Stimulated activated CD8-positive, alpha-beta memory T cell treated with anti-CD3 and anti-CD28 coated beads, Interleukin-15, amount 100 ng/mL, for 4 hours (primary cell): ENCODE data around the gene KIAA1614.
"Not testable (repeated sequence)": the region's sequence is repeated elsewhere in the genome, so short reads cannot be mapped to it uniquely, and the experiment has no call there.

Experiments
- DNase-seq, 2 donors: peaks; one replicate each; pipeline ENCODE4 v3.0.0-alpha.2; 2020; ENCODE audit warnings: low read depth in 2 of 2

Gene KIAA1614

DNA sequence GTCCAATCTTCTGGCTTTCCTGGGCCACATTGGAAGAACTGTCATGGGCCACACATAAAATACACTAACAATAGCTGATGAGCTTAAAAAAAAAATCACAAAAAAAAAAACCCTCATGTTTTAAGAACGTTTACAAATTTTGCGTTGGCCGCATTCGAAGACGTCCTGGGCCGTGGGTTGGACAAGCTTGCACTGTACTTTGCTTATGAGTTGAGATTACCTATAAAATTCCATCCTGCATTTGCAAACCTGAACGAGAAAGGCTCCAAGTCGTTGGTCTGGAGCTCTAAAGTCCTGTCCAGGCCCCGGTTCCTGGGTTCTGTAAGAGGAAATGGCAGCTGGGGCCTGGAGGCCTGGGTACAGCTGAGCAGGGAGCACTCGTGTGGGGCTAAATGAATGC is 51.4 kb downstream of the KIAA1614 start:
- DNase-seq = no peak

DNA sequence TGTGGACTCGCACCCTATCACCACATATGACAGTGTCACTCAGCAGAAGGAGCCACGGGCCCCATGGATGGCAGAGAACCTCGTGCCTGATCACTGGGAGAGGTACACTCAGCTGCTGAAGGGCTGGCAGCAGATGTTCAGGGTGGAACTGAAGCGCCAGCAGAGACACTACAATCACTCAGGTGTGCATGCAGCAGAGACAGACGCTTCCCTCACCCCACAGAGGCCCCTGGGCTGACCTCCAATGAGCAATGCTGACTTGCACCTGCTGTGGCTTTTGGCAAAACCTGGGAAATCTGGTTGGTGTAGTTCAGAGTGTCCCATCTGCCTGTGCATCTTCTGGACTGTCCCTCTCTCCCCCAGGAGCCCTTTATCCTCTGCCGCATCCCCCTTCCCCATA is 51.9 kb downstream of the KIAA1614 start:
- DNase-seq = no peak

DNA sequence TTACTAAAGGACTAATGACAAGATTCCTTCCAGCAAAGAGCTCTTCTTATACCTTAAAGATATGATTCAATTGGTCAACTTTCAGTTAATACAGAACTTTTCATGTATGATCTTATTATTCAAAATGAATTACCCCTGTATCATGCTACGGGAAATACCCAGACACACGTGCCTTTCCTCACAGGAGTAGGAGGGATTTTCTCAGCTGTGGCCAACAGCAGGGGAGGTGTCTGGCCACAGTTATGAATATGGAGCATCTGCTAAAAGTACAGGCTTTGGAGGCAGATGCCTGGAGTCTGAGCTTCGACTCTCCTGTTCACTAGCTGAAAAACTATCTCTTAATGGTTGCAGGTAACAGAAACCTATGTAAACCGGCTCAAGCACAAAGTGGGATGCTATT is 53.6 kb downstream of the KIAA1614 start:
- no peak for DNase-seq

DNA sequence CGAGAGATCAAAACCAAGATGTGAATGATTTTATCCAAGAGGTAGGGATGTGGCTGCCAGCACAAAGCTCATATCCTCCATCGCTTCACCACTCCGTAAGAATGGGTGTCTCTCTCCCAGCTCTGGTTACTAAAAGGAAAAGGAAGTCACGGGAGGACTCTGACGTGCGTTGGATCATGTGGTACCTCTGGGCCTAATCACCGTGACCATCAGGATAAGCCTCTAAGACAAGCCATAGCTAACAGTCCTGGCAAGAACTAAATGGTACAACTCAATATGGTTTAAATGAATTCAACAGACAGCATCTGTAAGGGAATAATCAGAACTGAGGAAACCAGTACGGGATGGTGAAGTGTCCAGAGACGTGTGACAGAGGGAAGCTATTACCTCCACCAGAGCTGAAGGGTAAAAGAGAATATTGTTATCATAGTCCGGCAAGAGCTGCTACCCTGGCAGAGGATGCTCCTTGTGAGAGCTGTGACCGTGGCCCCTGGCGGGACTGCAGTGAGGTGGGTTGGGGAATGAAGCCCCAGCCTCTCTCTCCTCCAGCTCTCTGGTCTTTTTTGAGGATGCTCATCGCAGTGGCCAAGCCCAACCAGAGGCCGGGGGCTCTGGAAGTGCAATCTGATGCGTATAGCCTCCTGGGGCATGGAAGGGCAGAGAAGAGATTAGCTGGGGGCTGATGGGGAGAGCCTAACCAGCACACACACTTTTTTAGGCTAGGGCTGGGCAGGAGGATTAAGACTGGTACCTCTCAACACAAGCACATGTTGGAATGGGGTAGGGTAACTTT is 54.2 kb downstream of the KIAA1614 start:
- DNase-seq = no peak

DNA sequence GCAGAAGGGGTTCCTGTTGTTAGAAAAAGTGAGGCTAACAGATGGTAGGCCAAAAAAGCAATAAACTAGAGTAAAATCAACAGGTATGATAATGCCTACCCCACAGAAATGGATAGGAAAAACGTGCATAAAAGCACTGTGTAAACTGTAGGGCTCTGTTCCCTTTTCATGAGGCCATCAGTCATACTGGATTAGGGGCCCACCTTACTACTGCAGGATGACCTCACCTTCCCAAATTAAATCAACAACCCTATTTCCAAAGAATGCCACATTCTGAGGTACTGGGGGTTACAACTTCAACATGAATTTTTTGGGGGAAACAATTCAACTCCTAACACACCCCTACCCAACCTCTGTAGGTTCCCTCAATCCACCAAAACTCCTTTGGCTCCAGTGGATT is 54.9 kb downstream of the KIAA1614 start:
- DNase-seq = no peak

DNA sequence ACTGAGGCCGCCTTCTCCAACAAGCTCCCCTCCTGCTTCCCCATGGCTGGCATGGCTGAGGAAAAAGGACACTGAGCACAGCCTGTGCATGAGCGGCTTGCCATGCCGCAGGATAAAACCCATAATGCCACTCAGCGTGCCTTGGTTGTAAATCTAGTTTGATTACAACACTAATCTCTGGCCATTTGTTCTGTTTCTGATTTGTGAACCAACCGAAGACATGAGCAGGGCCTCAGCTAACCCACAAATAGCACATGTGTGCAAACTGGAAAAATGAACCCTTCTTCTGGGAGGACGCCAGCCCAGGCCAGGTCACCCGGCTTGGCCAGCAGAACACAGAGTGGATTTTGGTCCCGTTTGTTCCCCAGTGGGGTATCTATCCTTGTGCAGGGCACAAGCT is 56.1 kb downstream of the KIAA1614 start:
- DNase-seq = not testable (repeated sequence)

DNA sequence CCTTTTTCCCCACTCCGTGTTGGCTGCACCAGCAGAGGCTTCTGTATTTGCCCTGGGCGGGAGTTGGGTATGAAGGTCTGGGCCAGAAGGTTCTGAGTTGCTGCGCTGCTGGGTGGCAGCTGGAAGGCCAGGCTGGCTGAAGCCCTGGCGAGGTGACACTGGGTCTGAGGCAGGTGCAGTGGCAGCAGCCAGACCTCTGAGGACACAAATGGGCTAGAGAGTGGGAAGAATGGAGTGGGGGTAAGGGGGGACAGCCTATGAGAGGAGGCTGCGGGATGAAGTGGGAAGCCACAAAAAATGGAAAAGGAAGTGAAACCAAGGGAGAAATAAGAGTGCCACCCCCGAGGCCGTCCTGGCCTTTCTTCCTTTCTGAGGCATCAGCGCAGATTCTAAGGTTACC is 56.7 kb downstream of the KIAA1614 start:
- DNase-seq = no peak

DNA sequence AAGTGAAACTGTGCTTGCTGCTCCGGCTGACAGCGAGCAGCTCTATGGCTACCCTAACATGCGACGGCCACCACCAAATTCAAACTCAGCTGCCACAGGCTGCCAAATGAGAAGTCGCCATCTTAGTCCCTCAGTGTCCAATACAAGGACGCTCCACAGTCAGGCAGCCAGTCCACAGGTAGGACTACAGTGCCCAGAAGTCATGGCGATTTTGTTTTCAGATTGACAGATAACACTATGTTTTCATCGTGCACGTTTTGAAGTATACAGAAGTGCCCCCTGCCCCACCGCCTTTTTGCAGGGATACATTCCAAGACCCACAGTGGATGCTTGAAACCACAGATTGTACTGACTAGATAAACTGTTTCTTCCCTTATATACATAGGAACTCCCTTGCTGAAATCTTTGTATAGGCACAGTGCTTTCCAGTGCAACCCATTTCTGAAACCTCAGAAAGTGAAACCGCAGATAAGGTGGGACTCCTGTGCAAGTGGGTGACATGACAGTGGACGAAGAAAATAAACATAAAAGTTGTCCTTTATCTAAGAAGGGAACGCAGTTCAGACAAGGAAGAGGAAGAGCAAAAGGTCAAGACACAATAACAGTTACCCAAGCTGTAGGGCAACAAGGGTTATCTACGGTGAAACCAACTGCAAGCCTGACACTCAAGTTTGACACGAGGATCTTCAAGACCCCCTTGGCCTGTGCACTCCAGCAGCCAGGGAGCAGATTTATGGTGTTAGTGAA is 57.8 kb downstream of the KIAA1614 start:
- no peak for DNase-seq

DNA sequence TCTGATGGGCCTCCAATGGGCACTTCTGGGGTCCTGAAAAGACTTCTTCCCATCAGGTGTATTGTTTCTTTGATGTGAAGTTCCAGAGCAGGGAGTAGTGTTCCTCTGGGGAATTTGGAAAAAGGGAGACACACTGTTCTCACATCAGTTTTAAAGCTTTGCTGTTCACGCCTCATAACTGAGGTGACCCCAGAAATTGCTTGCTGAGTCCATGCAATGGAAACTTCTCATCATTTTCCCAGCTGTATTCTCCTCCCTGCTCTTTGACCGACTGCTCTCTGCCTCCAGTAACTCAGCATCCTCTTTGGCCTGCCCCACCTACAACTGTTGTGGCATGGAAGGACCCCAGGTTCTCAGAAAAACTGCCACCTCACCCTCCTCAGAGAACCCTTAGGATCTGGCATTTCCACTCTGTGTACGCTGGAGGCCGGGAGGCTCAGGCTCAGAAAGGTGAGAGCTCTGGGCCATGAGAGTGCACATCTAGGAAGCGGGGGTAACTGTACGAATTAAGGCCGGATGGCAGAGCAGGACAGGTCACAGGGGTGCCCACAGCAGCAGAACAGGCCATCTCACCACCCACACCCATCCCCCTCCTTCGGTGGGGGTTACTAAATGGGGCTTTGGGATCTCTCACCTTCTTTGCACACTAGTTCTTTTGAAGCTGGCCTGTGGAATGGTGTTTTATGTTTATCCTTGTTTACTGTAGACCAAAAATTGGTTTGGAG is 58.7 kb downstream of the KIAA1614 start:
- no peak for DNase-seq

DNA sequence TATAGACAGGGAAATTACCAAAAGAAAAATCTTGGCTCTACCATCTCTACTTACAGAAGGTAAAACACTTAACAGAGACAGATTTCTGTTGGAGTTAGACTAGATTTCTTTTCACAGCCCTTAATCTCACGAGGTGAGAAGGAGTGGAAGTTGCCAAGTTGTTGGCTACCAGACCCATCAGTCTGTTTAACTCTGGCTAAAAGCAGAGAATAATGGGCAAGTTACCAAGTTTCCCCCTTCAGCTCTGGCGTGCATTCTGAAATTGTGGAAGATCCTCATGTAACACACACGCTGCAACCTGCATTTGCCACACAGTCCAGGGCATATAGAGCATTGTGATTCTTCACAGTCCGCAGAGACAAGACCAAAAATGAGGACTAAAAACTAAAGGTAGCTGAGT is 60.7 kb downstream of the KIAA1614 start:
- DNase-seq = no peak

DNA sequence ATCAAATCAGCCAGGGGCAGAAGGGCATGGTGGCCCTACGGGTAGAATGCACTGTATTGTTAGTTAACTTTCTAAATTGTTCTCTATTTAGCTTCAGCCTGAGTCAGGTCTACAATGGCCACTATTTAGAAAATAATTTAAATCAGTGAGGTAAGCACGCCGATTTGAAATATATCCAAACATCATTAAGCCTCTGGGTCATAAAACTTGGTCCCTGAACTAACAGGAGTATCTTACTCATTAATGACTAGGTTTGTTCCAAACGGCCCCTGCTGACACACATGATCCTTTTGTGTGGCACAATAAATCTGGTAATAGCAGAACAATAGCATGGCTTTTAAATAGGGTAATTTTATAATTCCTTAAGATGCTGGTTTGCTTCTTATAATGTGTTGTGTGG is 61.5 kb downstream of the KIAA1614 start:
- DNase-seq = no peak

DNA sequence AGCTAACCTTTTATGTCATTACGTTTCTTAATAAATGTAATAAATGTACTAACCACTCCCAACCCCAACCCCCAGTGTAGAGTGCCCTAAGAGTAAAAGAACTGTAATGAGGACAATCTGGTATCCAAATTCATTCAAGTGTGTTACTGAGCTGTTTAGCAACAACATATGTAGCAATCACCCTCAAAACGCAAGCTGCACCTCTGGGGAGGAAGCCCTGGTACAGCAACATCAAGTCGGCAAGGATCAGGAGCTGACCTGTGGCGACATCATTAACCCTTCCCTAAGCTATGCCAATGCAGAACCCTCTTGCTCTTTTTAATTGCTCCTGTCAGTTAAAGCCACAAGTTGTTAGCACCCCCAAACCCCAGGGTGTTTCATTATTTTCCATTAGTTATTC is 62.9 kb downstream of the KIAA1614 start:
- DNase-seq = no peak

DNA sequence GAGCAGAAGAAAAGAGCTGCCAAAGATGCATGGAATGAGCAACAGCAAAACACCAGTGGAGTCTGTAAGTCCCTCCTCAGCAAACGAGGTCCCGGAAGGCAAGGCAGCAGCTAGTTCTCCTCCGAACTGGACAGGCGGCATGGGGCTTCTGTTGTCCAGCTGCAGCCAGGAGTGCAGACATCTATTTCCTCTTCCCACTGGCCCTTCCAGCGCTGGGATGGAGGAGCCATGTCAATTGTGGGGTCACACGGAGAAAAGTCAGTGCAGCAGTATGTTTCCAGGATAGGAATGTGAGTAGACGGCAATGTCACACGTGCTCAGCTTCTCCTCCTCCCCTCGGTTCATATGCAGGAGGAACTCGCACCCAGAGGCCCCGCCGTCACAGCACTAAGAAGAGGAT is 63.5 kb downstream of the KIAA1614 start:
- DNase-seq = no peak

DNA sequence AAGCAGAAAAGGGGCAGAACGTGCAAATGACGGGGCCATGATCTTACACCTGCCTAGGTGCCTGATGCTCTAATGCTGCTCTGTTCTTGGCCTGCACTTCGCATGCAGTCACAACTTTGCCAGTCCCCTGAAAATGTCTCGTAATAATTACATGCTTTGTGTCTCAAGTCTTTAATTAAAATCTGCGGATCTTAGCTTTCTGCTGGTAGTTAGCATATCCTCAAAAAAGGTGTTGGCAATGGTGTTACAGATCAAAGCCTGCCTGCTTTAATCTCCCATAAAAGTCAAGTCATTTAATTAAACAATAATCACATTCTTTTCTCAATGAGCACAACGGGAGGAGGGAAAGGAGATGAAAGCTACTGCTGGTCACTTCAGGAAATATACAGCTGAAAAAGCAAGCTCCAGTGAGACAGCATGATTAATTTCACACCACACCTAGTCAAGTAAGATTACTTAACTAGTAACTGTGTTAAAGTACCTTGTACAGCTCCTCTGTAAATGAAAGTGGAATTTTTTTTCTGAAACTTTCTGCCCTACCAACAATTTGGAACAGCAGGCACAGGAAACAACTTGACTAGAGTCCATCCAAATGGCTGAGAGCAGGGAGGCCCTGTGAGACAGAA is 64.1 kb downstream of the KIAA1614 start:
- DNase-seq = no peak

DNA sequence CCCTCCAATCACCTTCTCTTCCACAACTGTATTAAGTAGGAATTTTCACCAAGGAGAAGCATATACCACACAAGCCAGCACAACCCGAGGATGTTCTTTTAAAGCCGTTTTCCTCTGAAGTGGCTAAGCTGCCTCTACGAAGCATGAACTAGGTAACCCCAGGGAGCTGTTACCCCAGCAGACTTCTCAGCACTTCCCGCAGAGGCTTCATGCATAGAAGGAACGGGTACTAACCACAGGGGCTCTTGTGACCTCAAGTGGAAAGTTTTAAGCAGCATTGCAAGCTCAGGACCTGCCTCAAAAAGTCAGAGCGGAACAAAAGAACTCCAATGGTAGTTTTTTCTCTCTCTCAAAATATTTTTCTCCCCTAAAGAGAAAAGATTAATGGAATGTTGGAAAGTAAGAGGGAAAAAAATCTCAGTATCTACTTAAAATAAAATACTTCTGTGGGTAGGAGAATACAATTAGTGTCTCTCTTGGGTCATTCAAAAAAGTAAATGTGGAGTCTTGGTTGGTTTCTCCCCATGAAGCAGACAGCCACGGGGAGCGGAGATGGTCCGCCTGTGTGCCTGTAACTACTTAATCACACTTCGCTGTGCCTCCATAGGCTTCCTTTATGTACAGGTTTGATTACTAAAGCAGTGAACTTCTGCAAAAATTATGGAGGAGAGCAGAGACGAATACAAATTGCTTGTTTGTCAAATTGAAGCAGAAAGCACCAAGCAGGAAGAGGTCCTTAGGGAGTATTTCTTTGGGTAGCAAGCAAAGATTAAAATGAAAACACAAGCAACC is 69.1 kb downstream of the KIAA1614 start:
- DNase-seq = peak; percentile 4 to 22

DNA sequence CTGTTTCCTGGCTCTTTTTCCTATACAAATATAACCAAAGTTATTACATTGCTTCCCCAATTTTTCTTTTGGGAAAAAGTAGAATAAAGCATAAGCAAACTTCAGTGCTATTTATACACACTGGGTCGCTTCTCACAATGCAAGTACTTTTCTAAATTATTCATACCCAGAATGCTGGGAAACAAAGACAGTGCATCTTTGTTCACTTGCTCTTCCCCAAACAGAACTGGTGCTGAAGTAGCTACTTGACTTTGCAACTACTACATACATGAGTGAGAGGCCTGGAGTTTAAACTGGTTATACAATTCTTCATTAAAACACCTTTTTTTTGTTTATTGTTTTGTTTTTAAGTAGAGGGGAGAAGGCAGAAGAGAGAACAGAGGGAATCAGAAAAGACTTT is 69.7 kb downstream of the KIAA1614 start:
- DNase-seq = no peak

DNA sequence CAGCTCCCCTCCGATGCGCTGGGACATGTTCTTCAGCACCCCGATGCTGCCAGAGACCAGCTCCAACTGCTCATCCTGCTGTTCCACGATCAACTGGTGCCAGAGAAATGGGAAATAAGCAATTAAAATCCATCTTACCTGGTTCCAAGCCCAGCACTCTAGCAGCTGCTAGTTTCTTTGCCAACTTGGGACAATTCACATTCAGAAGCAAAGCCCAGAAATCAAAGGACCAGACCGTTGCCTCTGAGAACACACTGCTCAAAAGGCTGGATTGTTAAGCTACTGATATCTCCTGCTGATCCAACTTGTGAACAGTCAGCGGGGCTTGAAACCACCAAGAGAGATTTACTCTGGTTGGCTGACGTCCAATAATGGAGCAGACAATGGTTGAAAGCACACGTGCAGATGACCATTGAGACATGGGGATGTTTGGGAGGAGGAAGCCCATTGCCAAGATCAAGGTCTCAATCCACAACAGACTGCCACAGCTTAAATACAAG is 75.6 kb downstream of the KIAA1614 start:
- DNase-seq = no peak

DNA sequence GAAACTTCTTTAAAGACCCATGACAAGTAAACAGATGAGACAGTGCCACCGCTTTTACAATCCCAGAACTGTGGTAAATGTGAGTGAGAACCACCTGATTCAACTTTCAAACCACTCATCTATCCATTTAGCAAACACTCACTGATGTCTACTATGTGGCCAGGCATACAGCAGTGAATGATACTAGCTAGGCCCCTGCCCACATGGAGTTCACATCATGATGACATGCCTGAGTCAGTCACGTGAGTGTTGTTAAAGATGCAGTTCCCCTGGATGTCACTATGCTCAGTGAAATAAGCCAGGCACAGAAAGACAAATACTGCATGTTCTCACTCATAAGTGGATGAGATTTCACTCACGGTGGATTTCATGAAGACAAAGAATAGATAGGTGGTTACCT is 81.6 kb downstream of the KIAA1614 start:
- no peak for DNase-seq

DNA sequence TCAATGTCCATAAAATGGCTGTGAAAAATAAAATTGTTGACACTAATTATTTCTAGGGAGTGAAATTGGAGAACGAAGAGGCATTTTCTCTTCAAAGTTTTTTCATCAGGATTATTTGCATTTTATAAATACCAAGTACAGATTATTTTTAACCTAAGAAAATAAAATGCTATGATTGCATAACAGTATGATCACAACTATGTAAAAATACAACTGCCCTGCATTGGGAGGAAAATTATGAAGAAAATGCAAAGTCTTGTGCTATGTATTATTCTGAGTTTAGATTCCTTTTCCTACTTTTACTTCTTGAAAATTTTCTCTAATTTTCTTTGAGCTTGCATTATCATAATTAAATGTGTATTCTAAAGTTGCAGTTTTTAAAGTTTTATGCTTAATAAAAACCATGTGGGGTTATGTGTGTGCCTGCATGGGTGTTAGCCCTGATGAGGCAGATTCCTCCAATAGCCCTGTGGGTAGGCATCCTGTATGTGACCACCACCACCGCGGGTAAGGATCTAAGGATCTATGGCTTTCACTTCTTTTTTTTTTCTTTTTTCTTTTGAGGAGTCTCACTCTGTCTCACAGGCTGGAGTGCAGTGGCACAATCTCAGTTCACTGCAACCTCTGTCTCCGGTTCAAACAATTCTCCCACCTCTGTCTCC is 85.3 kb downstream of the KIAA1614 start:
- DNase-seq = no peak
